ENCODE data around the gene CLMN. TPM values are rescaled to one million over a fixed set of nuclear protein-coding genes. Genes with fewer than 3 reads are reported as not detected.

CLMN gene
- total RNA-seq, 1 experiment from 2014 or later, result 33.4 TPM

DNA sequence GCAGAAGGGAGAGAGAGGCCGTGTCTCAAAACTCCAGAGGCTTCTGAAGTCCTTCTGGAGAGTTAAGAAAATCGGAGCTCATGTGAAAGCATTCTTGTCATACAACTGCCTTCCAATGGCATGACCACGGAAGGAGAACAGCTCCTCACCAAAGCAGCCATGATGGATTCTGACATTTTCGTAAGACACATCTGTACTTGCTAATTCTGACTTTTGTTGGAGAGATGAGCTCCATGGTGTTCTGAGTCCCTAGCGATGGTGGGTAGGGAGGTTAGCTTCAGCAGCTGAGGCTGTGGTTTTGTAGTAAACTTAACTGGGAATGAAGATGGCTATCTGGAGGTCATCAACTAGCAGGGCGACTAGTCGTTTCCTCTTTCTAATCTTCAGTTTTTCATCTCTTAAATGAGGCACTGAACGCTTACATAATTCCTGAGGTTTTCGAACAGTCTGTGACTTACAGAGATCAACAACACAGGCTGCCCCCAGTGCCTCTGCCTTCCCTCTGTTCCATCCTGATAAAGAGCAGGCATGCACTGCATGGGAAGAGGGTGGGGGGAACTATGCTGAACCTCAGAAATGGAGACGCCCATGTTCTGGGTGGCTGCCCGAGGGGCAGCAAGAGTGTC, 133.8 kb downstream of the CLMN start:
- Histone ChIP-seq H3K4me2 (ENCODE audit: low read length) (no peak overlapping the region), H3K36me3 (ENCODE audit: control insufficient read depth in 1 of 2, insufficient read depth in 2 of 2, low read length in 2 of 2) (no peaks in the 10 kb centered on the region), H2AFZ (ENCODE audit: low read depth, low read length, poor library complexity, severe bottlenecking) (no peak overlapping the region), H3K79me2 (ENCODE audit: insufficient read depth, low read length) (no peaks in the 10 kb centered on the region), H3K9me2 (ENCODE audit: insufficient read depth) (no peaks in the 10 kb centered on the region), H3K27ac (ENCODE audit: low read depth, low read length) (no peak overlapping the region), H3K27me3 (ENCODE audit: insufficient read depth, low read length) (no peaks in the 10 kb centered on the region), H3K9ac (ENCODE audit: low read length) (no peak overlapping the region), H3K4me3 (replicated peaks in 1 of 2; ENCODE audit: low read depth in 1 of 2, low read length in 2 of 2) (no peak overlapping the region), H3K4me1 (ENCODE audit: control insufficient read depth in 1 of 2, insufficient read depth in 2 of 2, low read length in 2 of 2) (no peaks in the 10 kb centered on the region), H4K20me1 (ENCODE audit: insufficient read depth) (no peaks in the 10 kb centered on the region), H3K9me3 (ENCODE audit: control insufficient read depth in 1 of 2, insufficient read depth in 1 of 2, low read depth in 1 of 2, low read length in 2 of 2) (no peaks in the 10 kb centered on the region)
- intact Hi-C loops (cut with micrococcal nuclease), result no loop called here
- RAD21 ChIA-PET (ENCODE audit: low non-redundant PET in 1 of 2, low total read pairs in 2 of 2, uncharacterized antibody in 2 of 2, unreplicated experiment in 2 of 2), result no interaction called here
- POLR2A ChIA-PET, result no interaction called here
- BruUV-seq (replicated peaks), result no TSS peak
- TF ChIP-seq POLR2A (IDR thresholded peaks at IDR 0.05; ENCODE audit: borderline replicate concordance, extremely low read depth, insufficient read depth, insufficient read length), result no peak
- TF ChIP-seq EZH2phosphoT487 (IDR thresholded peaks at IDR 0.05; ENCODE audit: borderline replicate concordance), result no peak
- no peak for TF ChIP-seq SIN3A (IDR thresholded peaks at IDR 0.05; ENCODE audit: low read depth)
- TF ChIP-seq EGR1 (IDR thresholded peaks at IDR 0.05; ENCODE audit: low read depth), result no peak
- no peak for TF ChIP-seq CEBPB (IDR thresholded peaks at IDR 0.05; ENCODE audit: low read depth)
- TF ChIP-seq, protein P1, sequence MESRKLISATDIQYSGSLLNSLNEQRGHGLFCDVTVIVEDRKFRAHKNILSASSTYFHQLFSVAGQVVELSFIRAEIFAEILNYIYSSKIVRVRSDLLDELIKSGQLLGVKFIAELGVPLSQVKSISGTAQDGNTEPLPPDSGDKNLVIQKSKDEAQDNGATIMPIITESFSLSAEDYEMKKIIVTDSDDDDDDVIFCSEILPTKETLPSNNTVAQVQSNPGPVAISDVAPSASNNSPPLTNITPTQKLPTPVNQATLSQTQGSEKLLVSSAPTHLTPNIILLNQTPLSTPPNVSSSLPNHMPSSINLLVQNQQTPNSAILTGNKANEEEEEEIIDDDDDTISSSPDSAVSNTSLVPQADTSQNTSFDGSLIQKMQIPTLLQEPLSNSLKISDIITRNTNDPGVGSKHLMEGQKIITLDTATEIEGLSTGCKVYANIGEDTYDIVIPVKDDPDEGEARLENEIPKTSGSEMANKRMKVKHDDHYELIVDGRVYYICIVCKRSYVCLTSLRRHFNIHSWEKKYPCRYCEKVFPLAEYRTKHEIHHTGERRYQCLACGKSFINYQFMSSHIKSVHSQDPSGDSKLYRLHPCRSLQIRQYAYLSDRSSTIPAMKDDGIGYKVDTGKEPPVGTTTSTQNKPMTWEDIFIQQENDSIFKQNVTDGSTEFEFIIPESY (IDR thresholded peaks at IDR 0.05; ENCODE audit: extremely low read depth, insufficient replicate concordance, low read length), result no peak
- no peak for TF ChIP-seq POLR2AphosphoS5 (IDR thresholded peaks at IDR 0.05; ENCODE audit: low read depth, low read length)
- no peak for TF ChIP-seq YY1 (IDR thresholded peaks at IDR 0.05; ENCODE audit: extremely low read depth, insufficient replicate concordance, low read depth, low read length)
- no peak for TF ChIP-seq SRF (IDR thresholded peaks at IDR 0.05; ENCODE audit: low read depth)
- TF ChIP-seq, protein P2, sequence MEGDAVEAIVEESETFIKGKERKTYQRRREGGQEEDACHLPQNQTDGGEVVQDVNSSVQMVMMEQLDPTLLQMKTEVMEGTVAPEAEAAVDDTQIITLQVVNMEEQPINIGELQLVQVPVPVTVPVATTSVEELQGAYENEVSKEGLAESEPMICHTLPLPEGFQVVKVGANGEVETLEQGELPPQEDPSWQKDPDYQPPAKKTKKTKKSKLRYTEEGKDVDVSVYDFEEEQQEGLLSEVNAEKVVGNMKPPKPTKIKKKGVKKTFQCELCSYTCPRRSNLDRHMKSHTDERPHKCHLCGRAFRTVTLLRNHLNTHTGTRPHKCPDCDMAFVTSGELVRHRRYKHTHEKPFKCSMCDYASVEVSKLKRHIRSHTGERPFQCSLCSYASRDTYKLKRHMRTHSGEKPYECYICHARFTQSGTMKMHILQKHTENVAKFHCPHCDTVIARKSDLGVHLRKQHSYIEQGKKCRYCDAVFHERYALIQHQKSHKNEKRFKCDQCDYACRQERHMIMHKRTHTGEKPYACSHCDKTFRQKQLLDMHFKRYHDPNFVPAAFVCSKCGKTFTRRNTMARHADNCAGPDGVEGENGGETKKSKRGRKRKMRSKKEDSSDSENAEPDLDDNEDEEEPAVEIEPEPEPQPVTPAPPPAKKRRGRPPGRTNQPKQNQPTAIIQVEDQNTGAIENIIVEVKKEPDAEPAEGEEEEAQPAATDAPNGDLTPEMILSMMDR (IDR thresholded peaks at IDR 0.05 in 2 of 3, conservative IDR thresholded peaks at IDR 0.05 in 1 of 3; ENCODE audit: borderline replicate concordance in 1 of 3, insufficient read depth in 1 of 3, low read depth in 2 of 3, low read length in 2 of 3), result no peak
- DNase-seq (ENCODE audit: low read depth, low spot score) (no peak), ATAC-seq (no peak)
- CTCF ChIA-PET, result interaction anchor here (1.3 kb wide), 1 partner anchor 10 kb away, joined by 3 read pairs; no protein-coding TSS in a partner anchor
